ENCODE data around the gene GAGE1.

GAGE1 gene

GRCh38 chrX:49627086-49627777 is 28.4 kb downstream of the GAGE1 start:
- no peak overlapping the region for H3K27ac Mint-ChIP-seq (ENCODE audit: low read depth)
- no peaks in the 10 kb centered on the region for H3K4me1 Mint-ChIP-seq
- H3K27me3 Mint-ChIP-seq: peaks cover 11% of the 10 kb centered on the region
- DNase-seq (ENCODE audit: low spot score in 2 of 2) (no peak), ATAC-seq (replicated peaks; ENCODE audit: extremely low read depth, poor library complexity, severe bottlenecking) (no peak)
- H3K4me3 Mint-ChIP-seq: peak overlapping the region; percentile 57
- no peaks in the 10 kb centered on the region for H3K9me3 Mint-ChIP-seq
- no peaks in the 10 kb centered on the region for H3K36me3 Mint-ChIP-seq (ENCODE audit: insufficient read depth)

- Mint-ChIP-seq H3K4me1 (no peaks in the 10 kb centered on the region), H3K9me3 (no peaks in the 10 kb centered on the region), H3K27me3 (no peaks in the 10 kb centered on the region), H3K27ac (ENCODE audit: low read depth) (no peak overlapping the region), H3K36me3 (ENCODE audit: insufficient read depth) (peaks cover 1% of the 10 kb centered on the region), H3K4me3 (no peak overlapping the region)
- DNase-seq (ENCODE audit: low spot score in 2 of 2) (no peak), ATAC-seq (replicated peaks; ENCODE audit: extremely low read depth, poor library complexity, severe bottlenecking) (no peak)
Measured at GRCh38 chrX:49644991-49645637, 46.3 kb downstream of the GAGE1 start.

GRCh38 chrX:49656533-49656932 is 57.7 kb downstream of the GAGE1 start:
- Mint-ChIP-seq H3K27me3 (peaks cover 11% of the 10 kb centered on the region), H3K4me1 (no peaks in the 10 kb centered on the region), H3K27ac (ENCODE audit: low read depth) (no peak overlapping the region), H3K9me3 (no peaks in the 10 kb centered on the region), H3K4me3 (no peak overlapping the region), H3K36me3 (ENCODE audit: insufficient read depth) (no peaks in the 10 kb centered on the region)
- no peak for DNase-seq (ENCODE audit: low spot score in 2 of 2)
- no peak for ATAC-seq (replicated peaks; ENCODE audit: extremely low read depth, poor library complexity, severe bottlenecking)

Measured in central memory CD8-positive, alpha-beta T cell (primary cell).